ENCODE measurements around the gene KSR2.
A peak's percentile ranks its signal among the peaks of the same experiment; 100 is the strongest.
"Not testable (repeated sequence)": the region's sequence is repeated elsewhere in the genome, so short reads cannot be mapped to it uniquely, and the experiment has no call there.

Gene KSR2

GRCh38 chr12:117857632-117858612 lies 110.9 kb downstream of the KSR2 start:
- no peak for TF ChIP-seq CTCF (IDR thresholded peaks at IDR 0.05)
- H3K27ac ChIP-seq = no peak overlapping the region
- DNase-seq (ENCODE audit: low spot score) = no peak
- H3K4me3 ChIP-seq = no peak overlapping the region

- H3K27ac ChIP-seq; DNase-seq (ENCODE audit: low spot score); H3K4me3 ChIP-seq: not testable (repeated sequence)
Measured at GRCh38 chr12:117857139-117857538, 111.7 kb downstream of the KSR2 start.

GRCh38 chr12:117855165-117855564 lies 113.6 kb downstream of the KSR2 start:
- no peak for DNase-seq (ENCODE audit: low spot score)
- TF ChIP-seq CTCF (IDR thresholded peaks at IDR 0.05) = no peak
- Histone ChIP-seq H3K4me3 (no peak overlapping the region), H3K27ac (no peak overlapping the region)

GRCh38 chr12:117854339-117855012 lies 114.3 kb downstream of the KSR2 start:
- TF ChIP-seq CTCF (IDR thresholded peaks at IDR 0.05) = no peak
- no peak overlapping the region for H3K4me3 ChIP-seq
- no peak overlapping the region for H3K27ac ChIP-seq
- DNase-seq (ENCODE audit: low spot score) = no peak

- no peak overlapping the region for H3K27ac ChIP-seq
- no peak for DNase-seq (ENCODE audit: low spot score)
- TF ChIP-seq CTCF (IDR thresholded peaks at IDR 0.05) = no peak
- H3K4me3 ChIP-seq = no peak overlapping the region
Measured at GRCh38 chr12:117853600-117853999, 115.2 kb downstream of the KSR2 start.

- peak; percentile 69 for TF ChIP-seq CTCF (IDR thresholded peaks at IDR 0.05)
- DNase-seq (ENCODE audit: low spot score) = no peak
- Histone ChIP-seq H3K27ac (no peak overlapping the region), H3K4me3 (no peak overlapping the region)
Measured at GRCh38 chr12:117850048-117850447, 118.7 kb downstream of the KSR2 start.

- Histone ChIP-seq H3K27ac (no peak overlapping the region), H3K4me3 (no peak overlapping the region)
- no peak for TF ChIP-seq CTCF (IDR thresholded peaks at IDR 0.05)
- DNase-seq (ENCODE audit: low spot score) = no peak
Measured at GRCh38 chr12:117847371-117847770, 121.4 kb downstream of the KSR2 start.
